ENCODE results near the gene ITPR1.
A peak's percentile ranks its signal among the peaks of the same experiment; 100 is the strongest.

The ITPR1 gene

GRCh38 chr3:4740397-4741105 is 247.4 kb downstream of the ITPR1 start:
- peaks cover 12 to 27% of the 10 kb centered on the region in 2 donors for H3K9me3 Mint-ChIP-seq
- peak overlapping the region; percentile 93 to 94 for H3K27ac Mint-ChIP-seq
- ATAC-seq (no peak), DNase-seq (peak in 1 of 2 donors; percentile 30)
- H3K27me3 Mint-ChIP-seq: no peaks in the 10 kb centered on the region
- H3K4me1 Mint-ChIP-seq: peaks cover 77% of the 10 kb centered on the region
- peak overlapping the region; percentile 48 to 63 for H3K4me3 Mint-ChIP-seq

DNA sequence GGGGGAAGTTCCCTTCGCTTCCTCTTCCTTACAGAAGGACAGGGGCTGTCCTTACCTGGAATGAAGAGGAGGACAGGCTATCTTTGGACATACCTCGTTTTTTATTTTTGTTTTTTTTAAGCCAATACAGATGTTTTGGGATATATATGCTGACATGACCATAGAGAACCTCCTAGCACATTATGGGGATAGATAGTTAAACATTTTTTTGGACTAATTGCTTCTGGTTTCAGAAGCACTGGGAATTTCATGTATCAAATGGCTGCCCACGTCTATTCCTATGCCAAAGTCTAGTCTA is 247.9 kb downstream of the ITPR1 start:
- ATAC-seq: no peak
- no peak for DNase-seq
- peaks cover 12 to 27% of the 10 kb centered on the region in 2 donors for H3K9me3 Mint-ChIP-seq
- peak overlapping the region; percentile 93 to 94 for H3K27ac Mint-ChIP-seq
- no peaks in the 10 kb centered on the region for H3K27me3 Mint-ChIP-seq
- H3K4me3 Mint-ChIP-seq: peak overlapping the region; percentile 48 to 63
- H3K4me1 Mint-ChIP-seq: peaks cover 75% of the 10 kb centered on the region

DNA sequence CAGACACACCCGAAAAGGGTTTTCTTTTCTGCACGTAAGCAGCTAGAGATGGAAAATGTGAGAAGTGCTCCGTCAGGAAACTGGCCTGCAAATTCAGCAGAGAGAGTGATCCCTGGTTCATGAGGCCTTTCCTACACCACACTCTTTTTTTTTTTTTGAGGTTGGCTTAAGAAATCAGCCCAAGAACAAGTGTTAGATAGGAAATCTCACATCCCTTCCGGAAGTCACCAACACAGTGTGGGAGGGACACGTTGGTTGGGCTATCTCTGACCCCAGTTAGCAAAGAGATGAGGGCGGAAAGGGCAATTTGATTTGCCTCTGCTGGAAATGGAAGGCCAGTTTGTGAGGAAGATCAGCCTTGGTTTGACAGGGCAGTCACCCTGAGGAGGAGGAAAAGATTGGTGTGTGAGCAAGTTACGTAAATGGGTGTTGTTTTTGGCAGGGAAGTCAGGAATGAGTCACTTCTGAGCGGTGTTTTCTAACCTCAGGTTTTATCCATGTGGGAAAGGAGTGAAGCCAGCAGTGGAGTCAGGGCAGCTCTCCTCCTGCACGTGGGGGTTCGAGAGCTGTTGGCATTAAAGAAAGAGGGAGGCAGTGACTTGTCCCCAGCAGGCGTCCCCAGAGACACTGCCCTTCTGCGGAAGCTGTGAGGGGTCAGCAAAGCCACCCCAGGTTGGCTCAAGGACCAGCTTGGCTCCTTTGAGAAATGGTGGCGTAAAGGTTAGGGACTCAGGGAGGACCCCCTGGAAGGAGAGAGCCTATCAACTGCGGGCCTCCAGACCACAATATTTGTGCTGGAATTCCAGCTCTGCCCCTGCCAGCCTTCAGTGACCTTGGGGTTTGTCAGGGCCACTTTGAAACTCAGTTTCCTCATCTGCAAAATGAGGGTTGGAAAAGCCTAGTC is 248.5 kb downstream of the ITPR1 start:
- peak in 1 of 2 donors; percentile 41 for DNase-seq
- peak overlapping the region in 1 of 2 donors; percentile 48 for H3K4me3 Mint-ChIP-seq
- no peaks in the 10 kb centered on the region for H3K27me3 Mint-ChIP-seq
- peaks cover 69% of the 10 kb centered on the region for H3K4me1 Mint-ChIP-seq
- peak overlapping the region in 1 of 2 donors; percentile 94 for H3K27ac Mint-ChIP-seq
- ATAC-seq: peak; percentile 11
- peaks cover 12 to 27% of the 10 kb centered on the region in 2 donors for H3K9me3 Mint-ChIP-seq

DNA sequence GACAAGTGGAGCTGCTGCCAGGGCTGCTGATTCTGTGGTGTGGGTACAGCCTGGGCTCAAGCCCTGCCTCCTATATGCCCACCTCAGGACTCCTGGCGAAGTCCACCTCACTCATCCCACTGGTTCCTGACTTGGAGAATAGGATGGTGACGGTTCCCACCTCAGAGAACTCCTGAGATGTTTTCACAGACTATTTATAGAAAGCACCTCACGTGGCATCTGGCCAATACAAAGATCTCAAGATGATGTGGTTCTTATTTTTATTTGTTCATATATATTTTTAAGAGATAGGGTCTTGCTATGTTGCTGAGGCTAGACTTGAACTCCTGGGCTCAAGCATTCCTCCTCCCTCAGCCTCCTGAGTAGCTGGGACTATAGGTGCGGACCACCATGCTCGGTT is 249.2 kb downstream of the ITPR1 start:
- H3K4me3 Mint-ChIP-seq: no peak overlapping the region
- H3K27ac Mint-ChIP-seq: no peak overlapping the region
- DNase-seq: no peak

DNA sequence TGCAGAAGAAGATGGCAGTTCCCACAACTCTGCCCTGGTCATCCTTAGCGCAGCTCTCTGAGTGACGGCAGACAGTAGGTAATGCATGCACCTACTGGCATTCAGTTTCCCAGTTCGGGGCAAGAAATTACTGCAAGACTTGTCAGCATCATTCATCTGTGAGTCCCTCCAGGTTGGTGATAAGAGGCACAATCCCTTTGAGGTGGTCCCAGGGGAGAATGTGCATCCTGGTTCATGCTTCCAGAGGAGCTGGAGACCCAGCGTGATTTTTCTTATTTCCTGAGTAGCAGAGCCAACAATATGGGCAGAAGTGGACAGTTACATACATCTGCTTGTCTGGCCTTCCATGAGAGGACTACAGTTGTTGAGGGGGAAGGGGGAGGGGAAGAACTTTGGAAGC is 250.2 kb downstream of the ITPR1 start:
- Mint-ChIP-seq H3K4me1 (peaks cover 56% of the 10 kb centered on the region), H3K4me3 (no peak overlapping the region), H3K27ac (no peak overlapping the region), H3K9me3 (peaks cover 5 to 14% of the 10 kb centered on the region in 2 donors), H3K27me3 (no peaks in the 10 kb centered on the region)
- ATAC-seq (no peak), DNase-seq (no peak)

More for the DNA sequence above, 249.2 kb downstream of the ITPR1 start:
- no peak for ATAC-seq
- Mint-ChIP-seq H3K27me3 (no peaks in the 10 kb centered on the region), H3K4me1 (peaks cover 62% of the 10 kb centered on the region), H3K9me3 (peaks cover 9 to 22% of the 10 kb centered on the region in 2 donors)

- Mint-ChIP-seq H3K27me3 (no peaks in the 10 kb centered on the region), H3K9me3 (peaks cover 3 to 4% of the 10 kb centered on the region in 2 donors), H3K27ac (peak overlapping the region in 1 of 2 donors; percentile 83), H3K4me1 (peaks cover 56% of the 10 kb centered on the region), H3K4me3 (no peak overlapping the region)
- no peak for DNase-seq
- no peak for ATAC-seq
Observed at GRCh38 chr3:4744405-4745234, 251.5 kb downstream of the ITPR1 start.

DNA sequence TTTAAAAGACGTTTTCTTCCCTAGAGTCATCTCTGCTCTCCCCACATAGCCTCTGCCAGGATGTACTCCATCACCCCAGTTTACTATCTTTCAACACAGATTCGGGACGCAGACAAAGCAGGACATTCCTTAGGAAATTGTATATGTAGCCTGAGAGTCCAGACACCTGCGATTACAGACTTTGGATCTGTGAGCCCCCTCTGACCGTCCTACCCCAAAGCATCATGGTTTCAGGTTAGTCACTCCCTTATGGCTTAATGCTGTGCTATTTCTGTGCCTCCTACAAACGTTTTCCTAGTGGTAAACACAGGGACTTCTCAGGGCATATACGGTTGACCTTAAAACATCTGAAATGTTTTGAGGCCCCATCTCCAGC is 252.1 kb downstream of the ITPR1 start:
- H3K4me3 Mint-ChIP-seq: no peak overlapping the region
- H3K4me1 Mint-ChIP-seq: peaks cover 52% of the 10 kb centered on the region
- H3K27me3 Mint-ChIP-seq: no peaks in the 10 kb centered on the region
- no peaks in the 10 kb centered on the region for H3K9me3 Mint-ChIP-seq
- DNase-seq (no peak), ATAC-seq (no peak)
- H3K27ac Mint-ChIP-seq: peak overlapping the region in 1 of 2 donors; percentile 82

GRCh38 chr3:4746241-4746958 is 253.3 kb downstream of the ITPR1 start:
- no peaks in the 10 kb centered on the region for H3K9me3 Mint-ChIP-seq
- DNase-seq: no peak
- no peak overlapping the region for H3K4me3 Mint-ChIP-seq
- H3K27me3 Mint-ChIP-seq: no peaks in the 10 kb centered on the region
- ATAC-seq: no peak
- peak overlapping the region in 1 of 2 donors; percentile 75 for H3K27ac Mint-ChIP-seq
- H3K4me1 Mint-ChIP-seq: peaks cover 52% of the 10 kb centered on the region

- Mint-ChIP-seq H3K27me3 (no peaks in the 10 kb centered on the region), H3K9me3 (peaks cover 0 to 5% of the 10 kb centered on the region in 2 donors), H3K4me3 (no peak overlapping the region), H3K27ac (no peak overlapping the region), H3K4me1 (peaks cover 56% of the 10 kb centered on the region)
- DNase-seq: no peak
- no peak for ATAC-seq
Observed at GRCh38 chr3:4748127-4748526, 255.0 kb downstream of the ITPR1 start.

- H3K27ac Mint-ChIP-seq: no peak overlapping the region
- H3K4me3 Mint-ChIP-seq: no peak overlapping the region
- peaks cover 0 to 5% of the 10 kb centered on the region in 2 donors for H3K9me3 Mint-ChIP-seq
- no peak for DNase-seq
- peaks cover 60% of the 10 kb centered on the region for H3K4me1 Mint-ChIP-seq
- peak; percentile 55 for ATAC-seq
- no peaks in the 10 kb centered on the region for H3K27me3 Mint-ChIP-seq
Observed at GRCh38 chr3:4748701-4749378, 255.7 kb downstream of the ITPR1 start.

DNA sequence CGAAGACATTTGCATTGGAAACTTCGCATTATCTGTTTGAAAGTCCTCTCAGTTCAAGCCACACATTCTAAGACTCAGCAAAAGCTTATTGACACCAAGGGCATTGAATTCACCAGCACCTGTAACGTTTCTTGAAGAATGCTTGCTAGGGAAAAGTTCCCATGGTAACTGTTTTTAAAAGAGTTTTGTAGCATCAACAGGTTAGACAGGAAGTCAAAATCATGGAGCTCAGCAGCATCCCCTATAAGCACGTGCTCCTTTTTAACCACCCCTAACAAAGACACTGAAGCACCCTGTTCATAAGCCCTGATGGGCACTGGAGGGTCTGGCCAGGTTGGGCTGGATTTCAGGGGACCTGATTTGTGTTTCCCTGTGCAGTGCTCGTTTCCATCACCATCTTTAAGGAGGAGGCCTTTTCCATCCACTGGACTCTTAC is 256.4 kb downstream of the ITPR1 start:
- H3K4me1 Mint-ChIP-seq: peaks cover 61% of the 10 kb centered on the region
- peak overlapping the region in 1 of 2 donors; percentile 29 for H3K27ac Mint-ChIP-seq
- ATAC-seq: no peak

GRCh38 chr3:4750306-4750968 is 257.3 kb downstream of the ITPR1 start:
- Mint-ChIP-seq H3K27me3 (no peaks in the 10 kb centered on the region), H3K4me3 (peak overlapping the region; percentile 56 to 80), H3K9me3 (peaks cover 0 to 5% of the 10 kb centered on the region in 2 donors), H3K4me1 (peaks cover 69% of the 10 kb centered on the region), H3K27ac (peak overlapping the region; percentile 86 to 96)
- peak in 1 of 2 donors; percentile 39 for DNase-seq
- ATAC-seq: peak; percentile 41

More for the DNA sequence above, 256.4 kb downstream of the ITPR1 start:
- Mint-ChIP-seq H3K4me3 (peak overlapping the region in 1 of 2 donors; percentile 42), H3K9me3 (peaks cover 0 to 5% of the 10 kb centered on the region in 2 donors), H3K27me3 (no peaks in the 10 kb centered on the region)
- no peak for DNase-seq

DNA sequence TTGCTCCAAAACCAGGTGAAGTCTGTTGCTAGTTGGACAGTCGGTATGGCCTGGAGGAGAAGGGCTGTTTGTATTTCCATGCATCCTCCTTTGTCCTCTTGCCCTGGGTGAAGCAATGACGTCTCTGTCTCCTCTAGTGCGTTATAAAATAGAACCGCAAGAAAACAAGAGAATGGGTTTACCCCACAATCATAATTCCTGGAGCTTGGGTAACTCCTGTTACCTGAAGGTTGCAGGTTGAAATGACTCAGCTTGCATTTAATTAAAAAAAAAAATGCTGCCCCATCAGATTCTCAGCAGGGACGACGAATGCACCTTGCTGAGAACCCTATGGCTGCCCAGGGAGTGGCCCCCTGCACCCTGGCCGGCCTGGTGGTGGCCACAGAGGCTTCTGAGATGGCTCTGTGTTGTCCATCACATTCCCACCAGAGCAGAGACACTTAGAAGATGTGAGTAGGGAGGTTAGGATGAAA is 257.9 kb downstream of the ITPR1 start:
- H3K4me1 Mint-ChIP-seq: peaks cover 75% of the 10 kb centered on the region
- H3K27me3 Mint-ChIP-seq: no peaks in the 10 kb centered on the region
- DNase-seq: peak in 1 of 2 donors; percentile 19
- peak overlapping the region; percentile 86 to 96 for H3K27ac Mint-ChIP-seq
- peak overlapping the region; percentile 56 to 80 for H3K4me3 Mint-ChIP-seq
- ATAC-seq: peak; percentile 38
- peaks cover 0 to 5% of the 10 kb centered on the region in 2 donors for H3K9me3 Mint-ChIP-seq

Data from stimulated activated naive CD8-positive, alpha-beta T cell treated with anti-CD3 and anti-CD28 coated beads, Interleukin-15, amount 100 ng/mL, for 72 hours (primary cell).